Neural progenitor cell (in vitro differentiated cells): ENCODE results near the gene ITCH.

Experiments used
- EZH2 ChIP-seq: fragments of 200-600 bp; sonication (generic); IDR thresholded peaks from 2 replicates; pipeline ENCODE4 v1.6.1; 2017; ENCODE audit warnings: antibody characterized with exemption, mild to moderate bottlenecking, moderate library complexity
- EZH2phosphoT487 ChIP-seq: fragments of 200-600 bp; sonication (generic); IDR thresholded peaks from 2 replicates; pipeline ENCODE4 v1.6.1; 2017; ENCODE audit warnings: antibody characterized with exemption
- TF ChIP-seq, protein P1 (sequence below): fragments of 200-600 bp; sonication (generic); IDR thresholded peaks from 2 replicates; pipeline ENCODE4 v1.5.1; 2017; ENCODE audit warnings: antibody characterized with exemption, mild to moderate bottlenecking

DNA sequence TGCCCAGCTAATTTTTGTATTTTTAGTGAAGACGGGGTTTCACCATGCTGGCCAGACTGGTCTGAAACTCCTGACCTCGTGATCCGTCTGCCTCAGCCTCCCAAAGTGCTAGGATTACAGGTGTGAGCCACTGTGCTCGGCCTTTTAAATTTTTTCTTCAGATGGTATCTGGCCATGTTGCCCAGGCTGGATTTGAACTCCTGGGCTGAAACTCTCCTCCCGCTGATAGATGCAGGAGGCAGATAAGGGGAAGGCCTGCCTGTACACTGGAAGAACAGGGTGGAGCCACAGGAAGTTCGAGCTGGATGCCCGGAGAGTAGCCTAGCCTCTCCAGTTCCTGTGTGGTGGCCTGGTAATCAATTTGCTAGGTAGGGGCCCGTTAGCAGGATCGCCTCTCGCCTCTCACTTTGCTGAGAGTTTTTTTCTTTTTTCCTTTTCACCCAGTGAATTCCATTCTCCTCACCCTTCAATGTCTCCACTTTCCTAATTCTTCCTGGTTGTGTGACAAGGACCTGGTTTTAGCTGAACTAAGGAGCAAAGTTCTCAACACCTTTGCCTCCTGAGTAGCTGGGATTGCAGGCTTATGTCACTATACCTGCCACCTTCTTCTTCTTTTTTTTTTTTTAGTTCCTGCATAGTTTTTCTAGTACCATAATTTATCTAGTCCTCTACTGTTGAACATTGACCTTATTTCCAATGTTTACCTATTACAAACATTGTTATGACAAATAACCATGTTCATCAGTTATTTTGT, 19.4 kb upstream of the ITCH start:
- TF ChIP-seq, protein P1, sequence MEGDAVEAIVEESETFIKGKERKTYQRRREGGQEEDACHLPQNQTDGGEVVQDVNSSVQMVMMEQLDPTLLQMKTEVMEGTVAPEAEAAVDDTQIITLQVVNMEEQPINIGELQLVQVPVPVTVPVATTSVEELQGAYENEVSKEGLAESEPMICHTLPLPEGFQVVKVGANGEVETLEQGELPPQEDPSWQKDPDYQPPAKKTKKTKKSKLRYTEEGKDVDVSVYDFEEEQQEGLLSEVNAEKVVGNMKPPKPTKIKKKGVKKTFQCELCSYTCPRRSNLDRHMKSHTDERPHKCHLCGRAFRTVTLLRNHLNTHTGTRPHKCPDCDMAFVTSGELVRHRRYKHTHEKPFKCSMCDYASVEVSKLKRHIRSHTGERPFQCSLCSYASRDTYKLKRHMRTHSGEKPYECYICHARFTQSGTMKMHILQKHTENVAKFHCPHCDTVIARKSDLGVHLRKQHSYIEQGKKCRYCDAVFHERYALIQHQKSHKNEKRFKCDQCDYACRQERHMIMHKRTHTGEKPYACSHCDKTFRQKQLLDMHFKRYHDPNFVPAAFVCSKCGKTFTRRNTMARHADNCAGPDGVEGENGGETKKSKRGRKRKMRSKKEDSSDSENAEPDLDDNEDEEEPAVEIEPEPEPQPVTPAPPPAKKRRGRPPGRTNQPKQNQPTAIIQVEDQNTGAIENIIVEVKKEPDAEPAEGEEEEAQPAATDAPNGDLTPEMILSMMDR = no peak
- TF ChIP-seq EZH2 (no peak), EZH2phosphoT487 (no peak)
